SU-DHL-6 (cell line): ENCODE data around the gene CCNL2.

Experiments used
- EZH2phosphoT487 ChIP-seq: fragments of 200-600 bp; sonication (generic), shearing (Covaris generic); conservative IDR thresholded peaks from 2 replicates; pipeline ENCODE4 v1.6.1; 2018; ENCODE audit warnings: mild to moderate bottlenecking, antibody characterized with exemption, low read length, moderate library complexity, mixed read lengths
- TF ChIP-seq, protein P1 (sequence below): fragments of 200-600 bp; sonication (generic); IDR thresholded peaks from one replicate; pipeline ENCODE4 v1.5.1; 2017; ENCODE audit warnings: antibody characterized with exemption, mild to moderate bottlenecking, low read length, moderate library complexity; ENCODE audit not compliant: insufficient read depth, poor library complexity, severe bottlenecking

- TF ChIP-seq, protein P1, sequence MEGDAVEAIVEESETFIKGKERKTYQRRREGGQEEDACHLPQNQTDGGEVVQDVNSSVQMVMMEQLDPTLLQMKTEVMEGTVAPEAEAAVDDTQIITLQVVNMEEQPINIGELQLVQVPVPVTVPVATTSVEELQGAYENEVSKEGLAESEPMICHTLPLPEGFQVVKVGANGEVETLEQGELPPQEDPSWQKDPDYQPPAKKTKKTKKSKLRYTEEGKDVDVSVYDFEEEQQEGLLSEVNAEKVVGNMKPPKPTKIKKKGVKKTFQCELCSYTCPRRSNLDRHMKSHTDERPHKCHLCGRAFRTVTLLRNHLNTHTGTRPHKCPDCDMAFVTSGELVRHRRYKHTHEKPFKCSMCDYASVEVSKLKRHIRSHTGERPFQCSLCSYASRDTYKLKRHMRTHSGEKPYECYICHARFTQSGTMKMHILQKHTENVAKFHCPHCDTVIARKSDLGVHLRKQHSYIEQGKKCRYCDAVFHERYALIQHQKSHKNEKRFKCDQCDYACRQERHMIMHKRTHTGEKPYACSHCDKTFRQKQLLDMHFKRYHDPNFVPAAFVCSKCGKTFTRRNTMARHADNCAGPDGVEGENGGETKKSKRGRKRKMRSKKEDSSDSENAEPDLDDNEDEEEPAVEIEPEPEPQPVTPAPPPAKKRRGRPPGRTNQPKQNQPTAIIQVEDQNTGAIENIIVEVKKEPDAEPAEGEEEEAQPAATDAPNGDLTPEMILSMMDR: no peak
- no peak for TF ChIP-seq EZH2phosphoT487
Observed at GRCh38 chr1:1427106-1427819, 28.1 kb upstream of the CCNL2 start.
